NB4 (cell line): ENCODE measurements around the gene APMAP.

Experiments used
- DNase-seq: peaks from one replicate; pipeline ENCODE4 v3.0.0; 2010; ENCODE audit warnings: low read depth
- H3K4me3 ChIP-seq: one replicate; pipeline ENCODE4 v1.5.1; 2011; ENCODE audit warnings: mild to moderate bottlenecking, low read depth, low read length, moderate library complexity
- CTCF ChIP-seq: IDR thresholded peaks from one replicate; pipeline ENCODE4 v1.5.1; 2012; ENCODE audit warnings: low read depth, low read length
- MAX ChIP-seq: IDR thresholded peaks from 2 replicates; pipeline ENCODE4 v1.6.1; 2011; ENCODE audit warnings: low read depth, low read length
- MYC ChIP-seq: IDR thresholded peaks from 2 replicates; pipeline ENCODE4 v1.6.1; 2011; ENCODE audit warnings: low read depth, low read length
- POLR2A ChIP-seq: IDR thresholded peaks from 2 replicates; pipeline ENCODE4 v1.6.1; 2011; ENCODE audit warnings: mild to moderate bottlenecking; ENCODE audit not compliant: insufficient read length; ENCODE audit errors: extremely low read depth

APMAP gene

GRCh38 chr20:24979036-24979960 is 13.3 kb downstream of the APMAP start:
- TF ChIP-seq MYC (no peak), MAX (no peak), CTCF (no peak), POLR2A (no peak)
- H3K4me3 ChIP-seq, result no peak overlapping the region
- no peak for DNase-seq

- no peak for DNase-seq
- H3K4me3 ChIP-seq, result no peak overlapping the region
- no peak for TF ChIP-seq POLR2A
- TF ChIP-seq MYC, result no peak
- no peak for TF ChIP-seq MAX
- TF ChIP-seq CTCF, result no peak
Measured at GRCh38 chr20:24978513-24978912, 14.0 kb downstream of the APMAP start.

- no peak overlapping the region for H3K4me3 ChIP-seq
- TF ChIP-seq POLR2A (no peak), MAX (no peak), CTCF (no peak), MYC (no peak)
- no peak for DNase-seq
Measured at GRCh38 chr20:24977797-24978196, 14.8 kb downstream of the APMAP start.

GRCh38 chr20:24977336-24977735 is 15.2 kb downstream of the APMAP start:
- no peak for DNase-seq
- H3K4me3 ChIP-seq, result no peak overlapping the region
- no peak for TF ChIP-seq MAX

GRCh38 chr20:24972341-24972740 is 20.2 kb downstream of the APMAP start:
- DNase-seq, result no peak
- H3K4me3 ChIP-seq, result no peak overlapping the region
- no peak for TF ChIP-seq MAX
- no peak for TF ChIP-seq CTCF
- no peak for TF ChIP-seq MYC
- TF ChIP-seq POLR2A, result no peak

GRCh38 chr20:24971376-24972101 is 21.0 kb downstream of the APMAP start:
- TF ChIP-seq CTCF (no peak), MYC (no peak), MAX (no peak), POLR2A (no peak)
- DNase-seq, result no peak
- H3K4me3 ChIP-seq, result no peak overlapping the region
